ENCODE measurements around the gene CAVIN2.

DNA sequence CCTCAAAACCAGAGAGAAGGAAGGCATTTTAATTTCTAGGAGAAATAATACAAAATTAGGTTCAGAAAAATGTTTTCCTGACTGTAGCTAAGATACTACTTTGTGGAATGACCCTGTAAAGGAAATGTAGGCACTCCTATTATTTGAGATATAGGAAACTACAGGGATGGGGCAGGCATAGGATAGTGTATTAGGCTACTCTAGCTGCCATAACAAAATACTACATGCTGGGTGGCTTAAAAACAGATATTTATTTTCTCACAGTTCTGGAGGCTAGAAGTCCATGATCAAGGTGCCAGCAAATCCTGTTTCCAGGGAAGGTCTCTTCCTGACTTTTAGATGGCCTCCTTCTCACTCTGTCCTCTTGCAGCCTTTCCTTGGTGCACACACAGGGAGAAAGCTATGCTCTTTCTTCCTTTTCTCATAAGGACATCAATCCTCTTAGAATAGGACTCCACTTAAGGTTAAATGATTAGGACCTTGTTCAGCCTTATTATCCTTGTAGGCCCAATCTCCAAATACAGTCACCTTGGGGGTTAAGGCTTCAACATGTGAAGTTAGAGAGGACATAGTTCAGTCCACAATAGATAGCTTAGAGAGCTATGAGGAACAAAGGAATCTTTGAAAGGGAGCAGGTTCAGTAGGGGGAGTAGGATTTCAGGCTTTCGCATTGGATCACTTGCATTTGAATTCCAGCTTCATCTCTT is 14.0 kb upstream of the CAVIN2 start:
- TF ChIP-seq MXI1 (conservative IDR thresholded peaks at IDR 0.05; ENCODE audit: poor library complexity, severe bottlenecking) (no peak), EP300 (conservative IDR thresholded peaks at IDR 0.05; ENCODE audit: poor library complexity, severe bottlenecking) (no peak), CTCF (IDR thresholded peaks at IDR 0.05; ENCODE audit: poor library complexity, severe bottlenecking) (no peak), EZH2 (IDR thresholded peaks at IDR 0.05; ENCODE audit: borderline replicate concordance, insufficient read depth, low read length, poor library complexity, severe bottlenecking) (no peak)
